Liver (tissue), 9 donors: ENCODE measurements around the gene ST8SIA3. TPM values are rescaled to one million over a fixed set of nuclear protein-coding genes. Genes with fewer than 3 reads are reported as not detected.

Source experiments
- DNase-seq: peaks from one replicate; pipeline ENCODE4 v3.0.0-alpha.2; 2017; ENCODE audit warnings: low spot score
- H3K27ac ChIP-seq, 2 donors: one replicate each; pipeline ENCODE4 v1.7.0; 2013; ENCODE audit warnings: inconsistent platforms in 2 of 2, low read length in 2 of 2, control low read depth in 1 of 2, low read depth in 1 of 2, mild to moderate bottlenecking in 1 of 2
- H3K27me3 ChIP-seq, 4 donors: one replicate each; pipeline versions ENCODE4 v1.6.1 to v1.7.0; 2013; ENCODE audit warnings: low read length in 3 of 4, inconsistent platforms in 1 of 4, mild to moderate bottlenecking in 1 of 4, moderate library complexity in 1 of 4; ENCODE audit not compliant: control insufficient read depth in 4 of 4, insufficient read depth in 4 of 4
- H3K36me3 ChIP-seq, 4 donors: one replicate each; pipeline versions ENCODE4 v1.6.1 to v1.7.0; 2013; ENCODE audit warnings: low read length in 3 of 4, mild to moderate bottlenecking in 3 of 4, low read depth in 1 of 4, moderate library complexity in 1 of 4; ENCODE audit not compliant: control insufficient read depth in 4 of 4, insufficient read depth in 3 of 4
- H3K4me1 ChIP-seq, 4 donors: one replicate each; pipeline versions ENCODE4 v1.6.1 to v1.7.0; 2013; ENCODE audit warnings: low read length in 3 of 4, mild to moderate bottlenecking in 3 of 4, moderate library complexity in 1 of 4; ENCODE audit not compliant: control insufficient read depth in 4 of 4, insufficient read depth in 4 of 4
- H3K4me3 ChIP-seq, 3 donors: one replicate each; pipeline versions ENCODE4 v1.6.1 to v1.7.0; 2013; ENCODE audit warnings: low read length in 3 of 3, control low read depth in 1 of 3, low read depth in 1 of 3, mild to moderate bottlenecking in 1 of 3
- H3K9ac ChIP-seq, 2 donors: one replicate each; pipeline ENCODE4 v1.7.0; 2013; ENCODE audit warnings: low read length in 2 of 2, mild to moderate bottlenecking in 2 of 2, moderate library complexity in 2 of 2, control low read depth in 1 of 2, low read depth in 1 of 2
- H3K9me3 ChIP-seq, 4 donors: one replicate each; pipeline versions ENCODE4 v1.6.1 to v1.7.0; 2013; ENCODE audit warnings: low read length in 3 of 4; ENCODE audit not compliant: control insufficient read depth in 4 of 4
- EGR1 ChIP-seq, 2 donors: IDR thresholded peaks; 2 replicates each; pipeline ENCODE4 v1.6.1; 2016 to 2018; ENCODE audit warnings: antibody characterized with exemption in 2 of 2, low read depth in 2 of 2
- FOXA2 ChIP-seq: IDR thresholded peaks from 2 replicates; pipeline ENCODE4 v1.6.1; 2016; ENCODE audit warnings: antibody characterized with exemption
- GABPA ChIP-seq, 2 donors: IDR thresholded peaks in 1 of 2; conservative IDR thresholded peaks in 1 of 2; 2 replicates each; pipeline ENCODE4 v1.6.1; 2016; ENCODE audit warnings: antibody characterized with exemption in 2 of 2, mild to moderate bottlenecking in 1 of 2, moderate library complexity in 1 of 2
- HNF4A ChIP-seq, 2 donors: conservative IDR thresholded peaks; 2 replicates each; pipeline ENCODE4 v1.6.1; 2016; ENCODE audit warnings: antibody characterized with exemption in 2 of 2, mild to moderate bottlenecking in 2 of 2
- JUND ChIP-seq, 2 donors: IDR thresholded peaks; 2 replicates each; pipeline ENCODE4 v1.6.1; 2016; ENCODE audit warnings: antibody characterized with exemption in 2 of 2
- NR2F2 ChIP-seq: IDR thresholded peaks from 2 replicates; pipeline ENCODE4 v1.6.1; 2016; ENCODE audit warnings: antibody characterized with exemption
- SP1 ChIP-seq: IDR thresholded peaks from 2 replicates; pipeline ENCODE4 v1.6.1; 2018; ENCODE audit warnings: antibody characterized with exemption, mild to moderate bottlenecking
- WGBS: extraction: QIAGEN DNeasy Blood & Tissue Kit; methylation state at CpG from one replicate; pipeline ENCODE4 v1.1.7; 2013; 5-methylcytosine and 5-hydroxymethylcytosine counted together
- polyA plus RNA-seq, 2 donors: library from polyadenylated mRNA; stranded (reverse) in 1 of 2; unstranded in 1 of 2; fragments of 200-250 nt in 1 of 2; fragments of >200 nt in 1 of 2; fragmentation: Nextera tagmentation in 1 of 2; extraction: Ambion mirVana in 1 of 2; gene quantifications; one replicate each; pipeline versions ENCODE4 v1.2.1 to v1.2.3, GENCODE V29; 2013 to 2015
- total RNA-seq, 2 donors: library from RNA; depleted of rRNA; stranded (reverse); fragments of >200 nt; gene quantifications; one replicate each; pipeline ENCODE4 v1.2.3, GENCODE V29; 2014
- donor health status: healthy.
- donor health status: healthy.
- donor health status: healthy.
- donor health status: healthy.
- donor health status: healthy.

Gene ST8SIA3
- total and polyA plus RNA-seq, 4 donors = under 0.01 to 3.0 (median 0.32) TPM

DNA sequence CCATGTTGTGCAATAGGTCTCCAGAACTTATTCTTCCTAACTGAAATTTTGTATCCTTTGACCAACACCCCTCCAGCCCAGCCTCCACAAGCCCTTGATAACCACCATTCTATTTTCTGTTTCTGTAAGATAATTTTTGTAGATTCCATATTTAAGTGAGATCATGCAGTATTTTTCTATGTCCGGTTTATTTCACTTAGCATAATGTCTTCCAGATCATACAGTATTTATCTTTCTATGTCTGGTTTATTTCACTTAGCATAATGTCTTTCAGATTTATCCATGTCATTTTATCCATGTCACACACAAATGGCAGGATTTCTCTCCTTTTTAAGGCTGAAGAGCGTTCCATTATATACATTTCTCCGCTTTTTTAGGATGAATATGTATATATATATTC lies 58.4 kb downstream of the ST8SIA3 start:
- H3K27ac ChIP-seq = no peak overlapping the region
- H3K36me3 ChIP-seq = no peaks in the 10 kb centered on the region
- TF ChIP-seq NR2F2 (no peak), EGR1 (IDR thresholded peaks at IDR 0.05; ENCODE audit: low read depth in 2 of 2) (no peak), GABPA (IDR thresholded peaks at IDR 0.05 in 1 of 2, conservative IDR thresholded peaks at IDR 0.05 in 1 of 2) (no peak), FOXA2 (no peak), JUND (IDR thresholded peaks at IDR 0.05) (no peak), HNF4A (conservative IDR thresholded peaks at IDR 0.05) (no peak)
- H3K4me1 ChIP-seq = no peaks in the 10 kb centered on the region
- H3K9ac ChIP-seq = no peak overlapping the region
- WGBS = 47% methylated on average over 3 of the region's 3 CpGs
- no peak overlapping the region for H3K4me3 ChIP-seq
- H3K27me3 ChIP-seq = no peaks in the 10 kb centered on the region
- no peak for DNase-seq
- H3K9me3 ChIP-seq = no peaks in the 10 kb centered on the region

DNA sequence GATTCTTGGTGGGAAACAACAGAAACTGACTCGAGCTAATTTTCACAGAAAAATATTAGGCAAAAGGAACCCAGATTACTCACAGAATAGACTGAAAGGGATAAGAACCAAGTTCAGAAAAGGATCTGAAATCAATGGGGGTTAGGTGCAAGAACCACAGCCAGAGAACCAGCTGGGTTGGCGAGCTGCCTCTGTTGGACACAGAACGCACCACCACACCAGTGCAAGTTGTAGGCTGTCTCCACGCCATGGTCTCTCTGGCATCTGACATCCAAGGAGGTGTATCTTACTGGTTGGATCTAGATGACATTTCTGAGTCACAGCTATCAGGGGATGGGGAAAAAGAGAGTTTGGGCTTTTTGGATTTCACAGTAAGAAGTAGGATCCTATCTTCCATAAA lies 64.2 kb downstream of the ST8SIA3 start:
- peaks cover 0 to 5% (median under 1%) of the 10 kb centered on the region in 4 donors for H3K4me1 ChIP-seq
- no peaks in the 10 kb centered on the region for H3K27me3 ChIP-seq
- H3K4me3 ChIP-seq = no peak overlapping the region
- 87% methylated on average over 4 of the region's 4 CpGs for WGBS
- H3K36me3 ChIP-seq = no peaks in the 10 kb centered on the region
- no peak for TF ChIP-seq SP1
- no peaks in the 10 kb centered on the region for H3K9me3 ChIP-seq
- no peak overlapping the region for H3K9ac ChIP-seq
- DNase-seq = no peak
- no peak overlapping the region for H3K27ac ChIP-seq

Other genes starting within 250 kb of the ST8SIA3 start
- gene BOD1L2, start 205.5 kb upstream of the ST8SIA3 start, total RNA-seq = not detected
- gene BOD1L2, start 205.5 kb upstream of the ST8SIA3 start, polyA plus RNA-seq = not detected
- gene ONECUT2, start 82.8 kb downstream of the ST8SIA3 start, total RNA-seq = 1 to 10 TPM; 5.4 to 5.7 TPM
- gene ONECUT2, start 82.8 kb downstream of the ST8SIA3 start, polyA plus RNA-seq = 1 to 10 TPM; 1.8 to 3.8 TPM
- gene FECH, start 234.1 kb downstream of the ST8SIA3 start, total RNA-seq = 1,000 to 10,000 TPM in 1 of 2 donors, 10 to 100 TPM in 1; 45.6 to 1,262 TPM
- 10 to 100 TPM; 13.8 to 38.7 TPM for gene FECH, start 234.1 kb downstream of the ST8SIA3 start, polyA plus RNA-seq